Measurements from ENCODE around the gene AIFM2. TPM values are rescaled to one million over a fixed set of nuclear protein-coding genes. Genes with fewer than 3 reads are reported as not detected.
"Not testable (repeated sequence)": the region's sequence is repeated elsewhere in the genome, so short reads cannot be mapped to it uniquely, and the experiment has no call there.

Gene AIFM2
- total RNA-seq, 3 donors from 2014 or later = 10.5 to 16.9 (median 11.1) TPM

GRCh38 chr10:70101068-70101562, 31.5 kb downstream of the AIFM2 start:
- ATAC-seq = not testable (repeated sequence)

GRCh38 chr10:70098271-70098670, 34.4 kb downstream of the AIFM2 start:
- no peak overlapping the region for H3K4me3 Mint-ChIP-seq
- no peak for ATAC-seq
- DNase-seq = no peak
- H3K9me3 Mint-ChIP-seq = no peaks in the 10 kb centered on the region
- H3K4me1 Mint-ChIP-seq (ENCODE audit: low read depth) = peaks cover 25% of the 10 kb centered on the region
- H3K27me3 Mint-ChIP-seq (ENCODE audit: low read depth) = no peaks in the 10 kb centered on the region
- H3K36me3 Mint-ChIP-seq (ENCODE audit: insufficient read depth) = peaks cover 23% of the 10 kb centered on the region

More at GRCh38 chr10:70101068-70101562, 31.5 kb downstream of the AIFM2 start:
- H3K4me3 Mint-ChIP-seq; DNase-seq; H3K27me3 Mint-ChIP-seq (ENCODE audit: low read depth); H3K9me3 Mint-ChIP-seq; H3K4me1 Mint-ChIP-seq (ENCODE audit: low read depth): not testable (repeated sequence)
- peaks cover 23% of the 10 kb centered on the region for H3K36me3 Mint-ChIP-seq (ENCODE audit: insufficient read depth)

GRCh38 chr10:70097459-70097858, 35.2 kb downstream of the AIFM2 start:
- peaks cover 32% of the 10 kb centered on the region for H3K4me1 Mint-ChIP-seq (ENCODE audit: low read depth)
- H3K27me3 Mint-ChIP-seq (ENCODE audit: low read depth) = no peaks in the 10 kb centered on the region
- DNase-seq = no peak
- H3K9me3 Mint-ChIP-seq = no peaks in the 10 kb centered on the region
- no peak for ATAC-seq
- peaks cover 23% of the 10 kb centered on the region for H3K36me3 Mint-ChIP-seq (ENCODE audit: insufficient read depth)
- no peak overlapping the region for H3K4me3 Mint-ChIP-seq

GRCh38 chr10:70096705-70097420, 35.8 kb downstream of the AIFM2 start:
- H3K4me1 Mint-ChIP-seq (ENCODE audit: low read depth) = peaks cover 37% of the 10 kb centered on the region
- no peaks in the 10 kb centered on the region for H3K9me3 Mint-ChIP-seq
- no peaks in the 10 kb centered on the region for H3K27me3 Mint-ChIP-seq (ENCODE audit: low read depth)
- ATAC-seq (no peak), DNase-seq (no peak)
- no peak overlapping the region for H3K4me3 Mint-ChIP-seq
- H3K36me3 Mint-ChIP-seq (ENCODE audit: insufficient read depth) = peaks cover 20% of the 10 kb centered on the region

GRCh38 chr10:70096016-70096704, 36.5 kb downstream of the AIFM2 start:
- no peak for ATAC-seq
- no peak overlapping the region for H3K4me3 Mint-ChIP-seq
- H3K36me3 Mint-ChIP-seq (ENCODE audit: insufficient read depth) = peaks cover 13% of the 10 kb centered on the region
- no peaks in the 10 kb centered on the region for H3K9me3 Mint-ChIP-seq
- no peaks in the 10 kb centered on the region for H3K27me3 Mint-ChIP-seq (ENCODE audit: low read depth)
- DNase-seq = no peak
- H3K4me1 Mint-ChIP-seq (ENCODE audit: low read depth) = peaks cover 41% of the 10 kb centered on the region

GRCh38 chr10:70094250-70094649, 38.4 kb downstream of the AIFM2 start:
- ATAC-seq (no peak), DNase-seq (no peak)
- Mint-ChIP-seq H3K36me3 (ENCODE audit: insufficient read depth) (peaks cover 6% of the 10 kb centered on the region), H3K9me3 (no peaks in the 10 kb centered on the region), H3K27me3 (ENCODE audit: low read depth) (no peaks in the 10 kb centered on the region), H3K4me1 (ENCODE audit: low read depth) (peaks cover 43% of the 10 kb centered on the region), H3K4me3 (peak overlapping the region; percentile 56)

- Mint-ChIP-seq H3K36me3 (ENCODE audit: insufficient read depth) (peaks cover 1% of the 10 kb centered on the region), H3K4me1 (ENCODE audit: low read depth) (peaks cover 43% of the 10 kb centered on the region), H3K4me3 (peak overlapping the region; percentile 56), H3K9me3 (no peaks in the 10 kb centered on the region), H3K27me3 (ENCODE audit: low read depth) (no peaks in the 10 kb centered on the region)
- ATAC-seq (peak; percentile 78 to 81), DNase-seq (no peak)
Observed at GRCh38 chr10:70093335-70093944, 39.2 kb downstream of the AIFM2 start.

GRCh38 chr10:70092389-70092718, 40.3 kb downstream of the AIFM2 start:
- no peak for DNase-seq
- peak in 1 of 2 donors; percentile 17 for ATAC-seq

GRCh38 chr10:70090951-70091350, 41.7 kb downstream of the AIFM2 start:
- Mint-ChIP-seq H3K27me3 (ENCODE audit: low read depth) (no peaks in the 10 kb centered on the region), H3K36me3 (ENCODE audit: insufficient read depth) (no peaks in the 10 kb centered on the region), H3K4me1 (ENCODE audit: low read depth) (peaks cover 35% of the 10 kb centered on the region), H3K9me3 (no peaks in the 10 kb centered on the region), H3K4me3 (no peak overlapping the region)
- ATAC-seq (no peak), DNase-seq (no peak)

More at GRCh38 chr10:70092389-70092718, 40.3 kb downstream of the AIFM2 start:
- H3K36me3 Mint-ChIP-seq (ENCODE audit: insufficient read depth) = no peaks in the 10 kb centered on the region
- H3K4me3 Mint-ChIP-seq = peak overlapping the region; percentile 56
- peaks cover 42% of the 10 kb centered on the region for H3K4me1 Mint-ChIP-seq (ENCODE audit: low read depth)
- H3K27me3 Mint-ChIP-seq (ENCODE audit: low read depth) = no peaks in the 10 kb centered on the region
- H3K9me3 Mint-ChIP-seq = no peaks in the 10 kb centered on the region

GRCh38 chr10:70090013-70090412, 42.6 kb downstream of the AIFM2 start:
- ATAC-seq (no peak), DNase-seq (no peak)
- Mint-ChIP-seq H3K4me1 (ENCODE audit: low read depth) (peaks cover 33% of the 10 kb centered on the region), H3K27me3 (ENCODE audit: low read depth) (no peaks in the 10 kb centered on the region), H3K36me3 (ENCODE audit: insufficient read depth) (no peaks in the 10 kb centered on the region), H3K4me3 (no peak overlapping the region), H3K9me3 (no peaks in the 10 kb centered on the region)

GRCh38 chr10:70088308-70088698, 44.3 kb downstream of the AIFM2 start:
- DNase-seq = no peak
- H3K4me1 Mint-ChIP-seq (ENCODE audit: low read depth) = peaks cover 19% of the 10 kb centered on the region
- H3K4me3 Mint-ChIP-seq = no peak overlapping the region
- H3K9me3 Mint-ChIP-seq = no peaks in the 10 kb centered on the region
- no peaks in the 10 kb centered on the region for H3K36me3 Mint-ChIP-seq (ENCODE audit: insufficient read depth)
- ATAC-seq = no peak
- no peaks in the 10 kb centered on the region for H3K27me3 Mint-ChIP-seq (ENCODE audit: low read depth)

GRCh38 chr10:70087616-70088307, 44.9 kb downstream of the AIFM2 start:
- Mint-ChIP-seq H3K4me3 (no peak overlapping the region), H3K4me1 (ENCODE audit: low read depth) (peaks cover 15% of the 10 kb centered on the region), H3K9me3 (no peaks in the 10 kb centered on the region), H3K36me3 (ENCODE audit: insufficient read depth) (no peaks in the 10 kb centered on the region), H3K27me3 (ENCODE audit: low read depth) (no peaks in the 10 kb centered on the region)
- no peak for ATAC-seq
- no peak for DNase-seq

GRCh38 chr10:70085975-70086613, 46.5 kb downstream of the AIFM2 start:
- DNase-seq (no peak), ATAC-seq (no peak)
- Mint-ChIP-seq H3K4me3 (no peak overlapping the region), H3K27me3 (ENCODE audit: low read depth) (no peaks in the 10 kb centered on the region), H3K36me3 (ENCODE audit: insufficient read depth) (no peaks in the 10 kb centered on the region), H3K4me1 (ENCODE audit: low read depth) (peaks cover 2% of the 10 kb centered on the region), H3K9me3 (no peaks in the 10 kb centered on the region)

- H3K27me3 Mint-ChIP-seq (ENCODE audit: low read depth) = no peaks in the 10 kb centered on the region
- no peak overlapping the region for H3K4me3 Mint-ChIP-seq
- DNase-seq (no peak), ATAC-seq (no peak)
- H3K36me3 Mint-ChIP-seq (ENCODE audit: insufficient read depth) = no peaks in the 10 kb centered on the region
- H3K9me3 Mint-ChIP-seq = no peaks in the 10 kb centered on the region
- H3K4me1 Mint-ChIP-seq (ENCODE audit: low read depth) = no peaks in the 10 kb centered on the region
Observed at GRCh38 chr10:70084189-70084588, 48.4 kb downstream of the AIFM2 start.

Measured in activated T-cell treated with anti-CD3 and anti-CD28 coated beads, Interleukin-2, amount 50 U/mL, for 4 hours (primary cell).